ENCODE results near the gene PQBP1. TPM values are rescaled to one million over a fixed set of nuclear protein-coding genes. Genes with fewer than 3 reads are reported as not detected.

Gene PQBP1
- total RNA-seq, 4 donors from 2014 or later, result 47.8 to 79.8 (median 69.4) TPM

DNA sequence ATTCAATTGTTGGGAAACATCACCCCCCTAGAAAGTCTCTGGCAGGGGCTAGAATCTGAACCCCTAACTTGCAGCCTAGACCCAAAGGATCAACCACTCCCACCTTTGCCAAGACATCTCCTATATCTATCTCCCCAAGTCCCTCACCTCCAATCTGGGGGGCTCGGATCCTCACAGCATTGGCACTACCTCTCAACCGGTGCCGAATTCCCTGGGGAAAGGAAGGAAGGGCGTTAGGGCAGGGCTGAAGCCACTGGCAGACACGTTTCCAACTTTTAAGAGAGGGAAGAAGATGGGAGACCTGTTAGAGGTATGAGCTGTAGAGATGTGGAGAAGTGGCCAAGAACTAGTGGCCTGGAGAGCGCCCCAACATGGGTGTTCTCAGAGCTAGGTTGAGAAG is 2.8 kb upstream of the PQBP1 start:
- H3K4me3 ChIP-seq, result no peak overlapping the region
- H3K27me3 ChIP-seq, result no peaks in the 10 kb centered on the region
- no peak for ATAC-seq
- no peak overlapping the region for H3K27ac ChIP-seq
- WGBS, 2 donors (ENCODE audit: low coverage in 1 of 2), result 62 to 93% methylated on average over 2 to 3 of the region's 6 CpGs
- no peaks in the 10 kb centered on the region for H3K9me3 ChIP-seq
- H3K4me1 ChIP-seq, result peaks cover 0 to 45% (median 0%) of the 10 kb centered on the region in 3 donors
- TF ChIP-seq POLR2A (IDR thresholded peaks at IDR 0.05) (no peak), POLR2AphosphoS5 (IDR thresholded peaks at IDR 0.05) (no peak), EP300 (IDR thresholded peaks at IDR 0.05) (no peak)
- TF ChIP-seq, protein P1, sequence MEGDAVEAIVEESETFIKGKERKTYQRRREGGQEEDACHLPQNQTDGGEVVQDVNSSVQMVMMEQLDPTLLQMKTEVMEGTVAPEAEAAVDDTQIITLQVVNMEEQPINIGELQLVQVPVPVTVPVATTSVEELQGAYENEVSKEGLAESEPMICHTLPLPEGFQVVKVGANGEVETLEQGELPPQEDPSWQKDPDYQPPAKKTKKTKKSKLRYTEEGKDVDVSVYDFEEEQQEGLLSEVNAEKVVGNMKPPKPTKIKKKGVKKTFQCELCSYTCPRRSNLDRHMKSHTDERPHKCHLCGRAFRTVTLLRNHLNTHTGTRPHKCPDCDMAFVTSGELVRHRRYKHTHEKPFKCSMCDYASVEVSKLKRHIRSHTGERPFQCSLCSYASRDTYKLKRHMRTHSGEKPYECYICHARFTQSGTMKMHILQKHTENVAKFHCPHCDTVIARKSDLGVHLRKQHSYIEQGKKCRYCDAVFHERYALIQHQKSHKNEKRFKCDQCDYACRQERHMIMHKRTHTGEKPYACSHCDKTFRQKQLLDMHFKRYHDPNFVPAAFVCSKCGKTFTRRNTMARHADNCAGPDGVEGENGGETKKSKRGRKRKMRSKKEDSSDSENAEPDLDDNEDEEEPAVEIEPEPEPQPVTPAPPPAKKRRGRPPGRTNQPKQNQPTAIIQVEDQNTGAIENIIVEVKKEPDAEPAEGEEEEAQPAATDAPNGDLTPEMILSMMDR (IDR thresholded peaks at IDR 0.05), result no peak
- H3K36me3 ChIP-seq, result peaks cover 0 to 17% of the 10 kb centered on the region in 2 donors

DNA sequence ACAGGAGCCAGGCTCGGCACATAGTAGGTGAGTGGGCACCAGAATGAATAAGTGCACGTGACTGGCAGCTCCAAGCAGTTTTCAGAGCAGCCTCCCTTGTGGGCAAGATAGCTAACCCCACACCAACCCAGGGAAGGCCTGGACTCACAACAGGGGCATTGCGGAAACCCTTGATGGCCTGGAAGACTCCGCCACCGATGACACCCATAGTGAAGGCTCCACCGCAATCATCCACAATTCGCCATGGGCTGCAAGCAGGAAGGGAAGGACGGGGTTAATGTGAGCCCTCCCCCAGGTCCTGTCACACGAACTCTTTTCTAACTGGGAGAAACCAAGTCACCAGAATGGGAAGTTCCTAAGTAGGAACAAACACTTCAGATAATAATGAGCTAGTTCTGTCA is 1.1 kb upstream of the PQBP1 start:
- Histone ChIP-seq H3K36me3 (peaks cover 0 to 29% of the 10 kb centered on the region in 2 donors), H3K27me3 (no peaks in the 10 kb centered on the region), H3K27ac (peak overlapping the region; percentile 93 to 99 (median 94)), H3K4me1 (peaks cover 0 to 46% (median 0%) of the 10 kb centered on the region in 3 donors), H3K4me3 (peak overlapping the region; percentile 71 to 90), H3K9me3 (no peaks in the 10 kb centered on the region)
- no peak for ATAC-seq
- TF ChIP-seq, protein P1 (IDR thresholded peaks at IDR 0.05), result no peak
- no peak for TF ChIP-seq EP300 (IDR thresholded peaks at IDR 0.05)
- TF ChIP-seq POLR2AphosphoS5 (IDR thresholded peaks at IDR 0.05), result no peak
- TF ChIP-seq POLR2A (IDR thresholded peaks at IDR 0.05), result no peak
- 60% methylated on average over 1 of the region's 9 CpGs; no CpG with 5 or more reads in 1 of the 2 donors for WGBS, 2 donors (ENCODE audit: low coverage in 1 of 2)

DNA sequence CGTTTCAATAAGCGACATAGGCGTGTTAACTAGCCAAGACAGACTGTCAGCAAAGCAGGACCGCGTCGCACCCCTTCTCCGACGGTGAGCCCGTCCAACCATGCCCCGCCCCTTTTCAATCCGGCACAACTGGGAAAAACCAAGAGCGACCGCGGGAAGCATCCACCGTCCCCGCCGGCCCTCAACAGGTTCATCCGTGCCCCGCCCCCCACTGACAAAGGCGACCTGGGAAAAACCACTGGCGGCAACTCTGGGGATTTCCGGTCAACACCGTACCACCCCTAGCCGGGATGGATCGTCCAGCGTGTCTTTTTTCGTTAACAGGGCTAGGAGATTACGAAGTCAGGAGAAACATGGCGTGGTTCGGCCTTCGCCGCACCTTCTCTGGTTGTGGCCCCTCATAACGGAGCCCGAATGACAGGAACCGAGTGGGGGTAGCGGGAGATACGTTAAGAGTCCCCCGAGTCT is 539 bp upstream of the PQBP1 start:
- Histone ChIP-seq H3K27me3 (no peaks in the 10 kb centered on the region), H3K9me3 (no peaks in the 10 kb centered on the region), H3K27ac (peak overlapping the region; percentile 93 to 99 (median 94)), H3K4me3 (peak overlapping the region; percentile 71 to 90), H3K4me1 (peaks cover 0 to 41% (median 0%) of the 10 kb centered on the region in 3 donors), H3K36me3 (peaks cover 0 to 35% of the 10 kb centered on the region in 2 donors)
- TF ChIP-seq, protein P1 (IDR thresholded peaks at IDR 0.05), result peak in 1 of 4 experiments; percentile 12
- TF ChIP-seq POLR2AphosphoS5 (IDR thresholded peaks at IDR 0.05), result no peak
- 0 to 30% methylated on average over 2 to 3 of the region's 38 CpGs for WGBS, 2 donors (ENCODE audit: low coverage in 1 of 2)
- ATAC-seq, result peak; percentile 67

DNA sequence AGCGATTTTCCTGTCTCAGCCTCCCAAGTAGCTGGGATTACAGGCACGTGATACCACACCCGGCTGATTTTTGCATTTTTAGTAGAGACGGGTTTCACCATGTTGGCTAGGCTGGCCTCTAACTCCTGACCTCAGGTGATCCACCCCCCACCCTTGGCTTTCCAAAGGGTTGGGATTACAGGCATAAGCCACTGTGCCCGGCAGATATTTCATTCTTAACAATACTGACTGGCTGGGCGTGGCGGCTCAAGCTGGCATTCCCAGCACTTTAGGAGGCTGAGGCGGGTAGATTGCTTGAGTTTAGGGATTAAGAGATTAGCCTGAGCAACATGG is 1.3 kb downstream of the PQBP1 start:
- H3K27me3 ChIP-seq, result no peaks in the 10 kb centered on the region
- H3K4me1 ChIP-seq, result peaks cover 0 to 37% (median 0%) of the 10 kb centered on the region in 3 donors
- H3K9me3 ChIP-seq, result no peaks in the 10 kb centered on the region
- no peak for ATAC-seq
- no peak overlapping the region for H3K4me3 ChIP-seq
- TF ChIP-seq POLR2AphosphoS5 (IDR thresholded peaks at IDR 0.05), result no peak
- TF ChIP-seq POLR2A (IDR thresholded peaks at IDR 0.05), result no peak
- no peak for TF ChIP-seq EP300 (IDR thresholded peaks at IDR 0.05)
- peak overlapping the region in 2 of 4 donors; percentile 14 to 95 for H3K27ac ChIP-seq
- peaks cover 0 to 37% of the 10 kb centered on the region in 2 donors for H3K36me3 ChIP-seq
- no CpG with 5 or more reads among the region's 8 CpGs for WGBS, 2 donors (ENCODE audit: low coverage in 1 of 2)

DNA sequence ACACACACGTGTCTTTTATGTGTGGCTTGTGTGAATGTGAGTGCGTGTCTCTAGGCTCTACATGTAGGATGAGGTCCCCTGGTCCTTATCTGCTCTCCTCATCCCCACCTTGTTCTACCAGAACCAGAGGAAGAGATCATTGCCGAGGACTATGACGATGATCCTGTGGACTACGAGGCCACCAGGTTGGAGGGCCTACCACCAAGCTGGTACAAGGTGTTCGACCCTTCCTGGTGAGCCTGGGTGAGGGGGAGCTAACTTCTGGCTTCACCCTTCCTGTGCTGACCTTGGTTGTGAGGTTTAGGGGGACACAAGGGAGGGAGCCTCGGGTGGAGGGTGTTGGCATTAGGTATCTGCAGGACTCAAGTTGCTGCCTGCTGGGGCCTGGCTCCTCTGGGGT is 3.3 kb downstream of the PQBP1 start:
- Histone ChIP-seq H3K36me3 (peaks cover 0 to 55% of the 10 kb centered on the region in 2 donors), H3K27me3 (no peaks in the 10 kb centered on the region), H3K27ac (no peak overlapping the region), H3K4me3 (no peak overlapping the region), H3K4me1 (peaks cover 0 to 26% (median 0%) of the 10 kb centered on the region in 3 donors), H3K9me3 (no peaks in the 10 kb centered on the region)
- no peak for ATAC-seq
- 67 to 71% methylated on average over 1 to 2 of the region's 7 CpGs for WGBS, 2 donors (ENCODE audit: low coverage in 1 of 2)
- TF ChIP-seq, protein P1 (IDR thresholded peaks at IDR 0.05), result no peak
- TF ChIP-seq POLR2AphosphoS5 (IDR thresholded peaks at IDR 0.05) (no peak), EP300 (IDR thresholded peaks at IDR 0.05) (no peak), POLR2A (IDR thresholded peaks at IDR 0.05) (no peak)

Measured in gastroesophageal sphincter (tissue), 4 donors.